Measurements from ENCODE around the gene RFTN1.

RFTN1 gene

DNA sequence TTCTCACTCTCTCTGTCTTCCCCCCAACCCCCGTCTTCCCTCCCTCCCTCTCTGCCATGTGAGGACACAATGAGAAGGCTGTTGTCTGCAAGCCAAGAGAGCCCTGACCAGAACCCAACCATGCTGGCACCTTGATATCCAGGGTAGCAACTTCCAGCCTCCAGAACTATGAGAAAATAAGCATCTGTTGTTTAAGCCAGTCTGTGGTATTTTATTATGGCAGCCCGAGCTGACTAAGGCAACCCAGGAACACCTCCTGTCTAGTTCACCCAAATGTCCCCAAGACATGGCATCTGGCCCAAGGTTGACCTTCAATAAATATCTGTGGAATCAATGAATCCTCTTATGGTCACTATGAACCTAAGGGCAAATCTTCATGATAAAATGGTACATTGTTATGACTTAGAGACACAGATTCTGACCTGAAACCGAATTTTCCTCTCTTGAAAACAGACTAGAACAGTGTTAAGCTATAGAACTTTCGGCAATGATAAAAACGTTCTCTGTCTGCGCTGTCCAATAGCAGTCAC, 26.5 kb downstream of the RFTN1 start:
- no peak for DNase-seq (ENCODE audit: low read depth)

DNA sequence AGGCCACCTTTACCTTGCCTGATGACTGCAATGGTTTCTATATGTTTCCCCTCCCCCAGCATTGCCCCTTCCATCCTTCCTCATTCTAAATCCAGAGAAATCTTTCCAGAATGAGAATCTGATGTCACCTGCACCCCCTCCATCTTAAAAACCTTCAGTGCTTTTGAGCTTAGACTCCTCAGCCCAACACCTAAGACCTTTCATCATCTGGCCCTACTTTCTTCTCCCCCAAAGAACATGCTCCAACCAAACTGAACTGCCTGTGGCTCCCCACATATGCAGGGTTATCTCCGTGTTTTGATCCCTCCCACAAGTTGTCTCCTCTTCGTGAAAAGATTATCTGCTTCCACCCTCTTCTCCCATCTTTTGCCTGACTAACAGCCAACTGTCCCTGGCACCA, 27.3 kb downstream of the RFTN1 start:
- no peak for DNase-seq (ENCODE audit: low read depth)

DNA sequence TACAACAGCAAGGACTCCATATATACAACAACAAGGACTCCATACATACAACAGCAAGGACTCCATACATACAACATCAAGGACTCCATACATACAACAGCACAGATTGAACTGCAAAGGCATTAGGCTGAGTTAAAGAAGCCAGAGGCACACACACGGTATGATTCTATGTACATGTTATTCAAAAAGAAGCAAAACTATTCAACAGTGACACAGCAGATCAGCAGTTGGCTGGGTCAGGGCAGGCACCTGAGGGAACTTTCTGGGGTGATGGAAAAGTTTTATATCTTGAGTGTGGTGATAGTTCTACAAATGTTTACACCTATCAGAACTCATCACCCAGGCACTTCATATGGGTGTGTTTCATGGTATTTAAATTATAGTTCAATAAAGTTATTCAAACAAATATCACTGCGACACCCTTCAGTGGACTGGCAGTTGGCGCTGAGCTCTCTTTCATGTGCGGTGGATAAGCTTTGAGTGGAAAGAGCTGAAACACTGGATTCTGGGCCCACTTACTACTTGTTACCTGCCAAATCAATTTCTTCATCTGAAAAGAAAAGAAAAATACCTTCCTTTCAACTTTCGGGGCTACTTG, 28.0 kb downstream of the RFTN1 start:
- DNase-seq (ENCODE audit: low read depth), result no peak

DNA sequence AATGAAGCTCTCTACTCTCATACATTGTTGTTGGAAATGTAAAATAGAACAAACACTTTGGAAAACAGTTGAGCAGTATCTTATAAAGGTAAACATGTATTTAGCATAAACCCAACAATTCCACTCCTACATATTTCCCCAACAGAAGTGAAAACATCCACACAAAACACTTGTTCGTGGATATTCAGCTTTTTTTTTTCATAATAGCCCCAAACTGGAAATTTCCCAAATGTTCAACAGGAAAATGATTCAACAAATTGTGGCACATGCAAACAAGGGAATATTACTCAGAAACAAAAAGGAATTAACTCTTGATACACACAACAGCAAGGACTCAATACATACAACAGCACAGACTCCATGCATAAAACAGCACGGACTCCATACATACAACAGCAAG, 28.5 kb downstream of the RFTN1 start:
- DNase-seq (ENCODE audit: low read depth), result no peak

DNA sequence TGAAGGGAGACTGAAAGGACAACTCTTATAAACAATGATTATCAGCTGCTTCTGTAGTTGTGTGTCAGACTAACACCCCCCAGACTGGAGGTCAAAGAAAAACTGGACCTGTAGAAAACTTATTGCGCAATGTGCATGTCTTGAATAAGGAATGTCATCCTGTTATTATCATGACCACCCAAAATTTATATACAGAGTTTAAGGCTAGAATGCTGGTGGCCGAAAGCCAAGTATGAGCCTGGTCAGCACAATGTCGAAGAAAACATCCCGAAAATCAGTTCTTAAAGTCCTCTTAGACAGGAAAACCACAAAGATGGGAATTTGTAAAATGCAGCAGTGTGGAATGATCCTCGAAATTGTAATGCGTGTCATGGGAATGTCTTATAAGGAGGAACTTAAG, 29.3 kb downstream of the RFTN1 start:
- peak; percentile 97 for DNase-seq (ENCODE audit: low read depth)

DNA sequence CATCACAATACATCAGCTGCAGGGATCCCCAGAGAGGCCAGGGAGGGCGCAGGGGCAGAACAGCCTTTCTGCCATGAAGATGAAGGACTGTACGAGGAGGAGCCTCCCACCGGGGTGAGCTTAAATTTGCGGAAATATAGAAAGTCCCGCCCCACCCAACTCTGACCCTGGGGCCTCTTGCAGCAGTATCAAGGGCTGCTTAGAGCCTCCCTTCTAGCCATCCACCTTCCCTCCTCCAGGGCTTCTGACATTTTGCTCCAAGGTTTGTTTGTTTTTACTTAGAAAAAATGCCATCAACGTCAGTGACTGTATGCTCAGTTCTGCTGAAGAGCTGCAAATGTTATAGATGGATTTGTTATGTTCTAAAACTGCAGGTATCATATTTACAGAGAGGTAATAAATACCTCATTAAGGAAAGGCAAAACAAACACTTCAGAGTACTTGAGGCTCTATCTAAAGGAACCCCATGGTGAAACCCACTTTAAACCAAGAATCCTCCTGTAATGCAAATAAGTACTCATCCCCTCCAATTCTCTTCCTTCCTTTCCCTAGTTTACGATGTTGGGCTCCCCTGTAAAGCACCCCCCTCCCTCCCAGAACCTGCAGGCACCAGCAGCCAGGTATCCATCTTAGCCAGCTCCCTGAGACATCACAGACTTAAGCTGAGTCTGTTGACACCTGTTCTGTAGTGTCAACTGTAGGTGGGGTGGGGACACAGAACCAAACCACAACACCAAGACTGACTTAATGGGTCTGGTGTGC, 30.5 kb downstream of the RFTN1 start:
- DNase-seq (ENCODE audit: low read depth), result no peak

DNA sequence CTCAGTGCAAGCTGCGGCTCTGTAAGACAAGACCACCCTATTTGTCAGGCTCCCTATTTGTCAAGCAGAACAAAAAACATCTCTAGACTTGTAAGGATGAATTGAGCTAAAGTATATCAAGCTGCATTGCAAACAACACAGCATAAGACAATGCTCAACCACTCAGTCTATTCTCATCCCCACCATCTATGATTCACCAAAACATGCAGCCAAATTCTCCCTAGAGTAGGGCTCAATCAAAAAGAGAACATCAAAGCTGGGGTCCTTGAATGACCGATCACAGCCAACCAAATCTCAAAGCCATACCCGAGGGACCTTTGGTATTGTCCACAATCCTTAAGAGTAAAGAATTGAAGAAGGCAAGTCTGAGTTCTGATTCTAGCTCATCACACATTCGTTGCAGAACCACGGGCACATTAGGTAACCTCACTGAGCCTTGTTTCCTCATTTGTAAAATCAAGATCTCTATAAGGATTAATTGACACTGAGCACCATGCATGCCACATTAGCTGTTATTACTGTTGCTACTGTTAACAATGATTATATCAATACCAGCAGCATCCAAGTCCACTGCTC, 31.2 kb downstream of the RFTN1 start:
- DNase-seq (ENCODE audit: low read depth), result no peak

DNA sequence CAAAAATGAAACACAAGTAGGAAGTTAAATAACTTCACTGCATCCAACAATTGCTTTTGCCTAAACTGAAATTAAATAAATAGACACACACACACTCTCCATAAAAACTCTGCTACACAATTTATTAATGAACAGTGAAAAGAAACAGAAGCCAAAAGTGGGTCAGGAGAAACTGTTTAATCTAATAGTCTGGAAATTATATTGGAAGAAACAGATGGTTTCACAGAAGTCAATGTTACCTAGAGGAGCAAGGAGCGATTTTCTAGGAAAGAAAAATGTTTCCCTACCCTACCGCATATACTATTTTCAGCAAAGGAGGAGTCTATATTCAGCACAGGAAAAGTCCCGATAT, 32.0 kb downstream of the RFTN1 start:
- DNase-seq (ENCODE audit: low read depth), result no peak

DNA sequence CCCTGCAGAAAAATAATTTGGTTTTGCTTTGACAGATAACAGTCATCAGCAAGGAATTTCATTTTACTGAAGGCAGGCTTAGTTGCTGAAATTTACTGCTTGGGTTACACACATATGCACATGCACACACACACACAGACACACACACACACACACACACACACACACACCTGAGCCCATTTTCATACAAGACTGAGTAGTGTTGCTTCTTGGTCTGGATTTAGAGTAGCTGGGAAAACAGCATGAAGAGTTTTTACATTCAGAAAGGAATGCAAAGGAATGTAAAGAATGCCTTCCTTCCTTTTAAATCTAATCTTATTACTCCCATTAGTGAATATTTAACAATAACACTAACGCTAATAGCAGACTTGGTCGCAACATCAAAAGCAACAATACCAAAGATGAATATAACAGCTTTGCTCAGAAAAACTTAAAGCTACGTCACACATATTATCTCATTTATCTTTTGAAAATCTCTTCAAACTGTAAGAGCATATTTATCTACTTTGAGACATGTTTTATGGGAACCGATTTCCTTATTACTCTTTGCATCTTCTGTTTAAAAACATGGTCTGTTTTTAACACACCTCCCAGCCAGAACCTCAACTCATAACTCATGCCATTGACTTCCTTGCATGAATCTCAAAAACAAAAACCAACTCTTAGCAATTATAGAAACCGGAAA, 32.5 kb downstream of the RFTN1 start:
- no peak for DNase-seq (ENCODE audit: low read depth)

DNA sequence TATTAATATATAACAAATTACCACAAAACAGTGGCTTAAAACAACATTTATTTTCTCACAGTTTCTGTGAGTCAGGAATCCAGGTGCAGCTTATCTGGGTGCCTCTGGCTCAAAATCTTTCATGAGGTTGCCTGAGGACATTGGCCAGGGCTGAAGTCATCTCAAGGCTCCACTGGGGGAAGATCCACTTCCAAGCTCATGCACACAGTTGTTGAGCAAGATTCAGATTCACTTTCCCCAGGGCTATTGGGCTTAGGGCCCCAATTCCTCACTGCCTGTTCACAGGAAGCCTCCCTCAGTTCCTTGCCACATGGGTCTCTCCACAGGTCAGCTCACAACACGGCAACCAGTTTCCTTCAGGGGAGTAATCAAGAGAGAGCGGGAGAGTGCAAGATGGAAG, 35.0 kb downstream of the RFTN1 start:
- DNase-seq (ENCODE audit: low read depth), result peak; percentile 57

DNA sequence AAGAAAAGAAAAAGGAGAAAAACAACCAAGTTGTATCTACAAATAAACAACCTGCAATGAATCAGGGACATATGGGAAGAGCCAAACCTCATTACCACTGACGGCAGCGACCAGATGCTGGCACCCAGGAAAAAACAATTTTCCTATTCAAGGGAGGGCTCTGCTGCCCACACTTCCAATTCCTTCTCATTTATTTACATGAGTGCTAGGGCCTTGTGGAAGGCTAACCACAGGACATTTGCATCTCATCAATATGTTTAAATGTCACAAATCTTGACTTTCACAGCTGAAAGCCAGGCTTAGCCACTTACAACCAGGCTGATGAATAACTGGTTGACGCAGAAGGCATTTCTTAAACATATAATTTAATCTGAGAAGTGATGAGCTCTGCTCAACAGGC, 36.0 kb downstream of the RFTN1 start:
- no peak for DNase-seq (ENCODE audit: low read depth)

DNA sequence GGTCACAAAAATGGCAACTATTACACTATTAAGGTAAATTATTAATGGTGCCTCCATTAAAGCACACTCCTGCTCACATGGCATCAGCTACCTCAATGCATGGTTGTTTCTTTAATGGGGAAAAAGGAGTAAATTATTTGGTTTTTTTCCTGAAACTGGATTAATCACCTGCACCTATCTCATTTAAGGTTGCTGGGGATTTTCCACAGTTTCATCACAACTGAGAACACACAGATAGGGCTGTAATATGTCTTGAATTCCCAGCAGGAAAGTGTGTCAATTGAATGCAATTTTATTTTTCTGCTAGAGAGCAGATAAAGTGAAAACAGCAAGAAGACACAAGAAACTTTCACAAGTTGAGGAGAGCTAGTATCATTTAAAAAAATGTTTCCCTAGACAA, 36.4 kb downstream of the RFTN1 start:
- no peak for DNase-seq (ENCODE audit: low read depth)

DNA sequence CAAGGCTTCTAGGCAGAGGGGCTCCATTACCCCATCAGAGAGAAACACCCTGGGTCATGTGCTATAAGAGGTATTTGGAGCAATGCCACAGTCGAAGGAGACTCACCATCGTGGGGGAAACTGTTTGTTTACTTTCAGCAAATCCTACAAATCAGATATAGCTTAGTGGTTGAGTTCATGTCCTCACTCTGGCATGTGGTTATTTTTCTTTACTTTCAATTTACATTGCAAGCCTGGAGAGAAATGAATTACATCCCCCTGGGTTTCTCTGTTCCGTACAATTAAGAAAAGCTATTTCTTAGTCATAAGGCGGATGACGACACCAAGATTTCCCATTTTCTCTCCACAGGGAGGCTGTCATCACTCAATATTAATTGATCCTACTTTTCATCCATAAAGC, 36.9 kb downstream of the RFTN1 start:
- peak; percentile 59 for DNase-seq (ENCODE audit: low read depth)

DNA sequence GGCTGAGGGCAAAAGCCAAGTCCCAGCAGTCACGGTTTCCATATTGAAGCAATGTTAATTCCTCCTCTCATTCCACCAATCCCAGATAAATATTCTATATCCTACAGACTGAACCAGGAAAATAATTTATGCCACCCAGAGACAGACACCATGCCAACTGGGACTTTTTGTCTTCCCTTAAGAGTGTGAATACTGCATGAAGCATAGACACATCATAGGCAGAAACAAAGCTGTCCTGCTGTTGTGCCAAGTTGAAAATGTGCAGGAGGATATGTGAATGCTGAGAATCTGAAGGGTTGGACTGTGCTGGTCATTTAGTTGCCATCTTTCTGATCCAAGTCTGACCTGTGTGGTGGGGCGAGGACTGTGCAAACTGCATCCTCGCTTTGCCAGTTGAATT, 37.7 kb downstream of the RFTN1 start:
- no peak for DNase-seq (ENCODE audit: low read depth)

DNA sequence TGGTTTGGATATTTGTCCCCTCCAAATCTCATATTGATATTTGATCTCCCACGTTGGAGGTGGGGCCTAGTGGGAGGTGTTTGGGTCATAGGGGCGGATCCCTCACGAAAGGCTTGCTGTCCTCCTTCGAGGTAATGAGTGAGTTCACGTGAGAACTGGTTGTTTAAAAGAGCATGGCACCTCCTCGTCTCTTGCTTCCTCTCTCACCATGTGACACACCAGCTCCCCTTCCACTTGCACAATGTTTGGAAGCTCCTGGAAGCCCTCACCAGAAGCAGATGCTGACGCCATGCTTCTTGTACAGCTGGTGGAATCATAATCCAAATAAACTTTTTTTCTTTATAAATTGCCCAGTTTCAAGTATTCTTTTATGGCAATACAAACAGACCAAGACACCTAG, 38.6 kb downstream of the RFTN1 start:
- DNase-seq (ENCODE audit: low read depth), result no peak

DNA sequence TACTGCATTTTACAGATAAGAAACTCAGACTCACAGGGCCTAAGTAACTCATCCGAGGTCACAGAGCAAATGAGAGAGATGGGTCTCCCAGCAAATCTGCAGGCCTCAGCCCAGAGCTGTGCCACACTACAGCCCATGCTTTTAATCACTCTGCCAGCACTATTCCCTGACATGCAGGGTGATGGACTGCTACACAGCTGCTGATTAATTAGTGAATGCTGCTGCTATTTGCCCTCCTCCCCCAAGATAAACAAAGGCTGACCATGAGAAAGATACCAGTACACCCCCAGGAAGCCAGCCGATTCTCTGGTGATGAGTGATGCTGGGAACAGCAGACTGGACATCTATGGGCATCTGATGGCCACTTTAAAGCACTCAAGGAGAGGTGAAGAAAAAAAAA, 39.3 kb downstream of the RFTN1 start:
- no peak for DNase-seq (ENCODE audit: low read depth)

DNA sequence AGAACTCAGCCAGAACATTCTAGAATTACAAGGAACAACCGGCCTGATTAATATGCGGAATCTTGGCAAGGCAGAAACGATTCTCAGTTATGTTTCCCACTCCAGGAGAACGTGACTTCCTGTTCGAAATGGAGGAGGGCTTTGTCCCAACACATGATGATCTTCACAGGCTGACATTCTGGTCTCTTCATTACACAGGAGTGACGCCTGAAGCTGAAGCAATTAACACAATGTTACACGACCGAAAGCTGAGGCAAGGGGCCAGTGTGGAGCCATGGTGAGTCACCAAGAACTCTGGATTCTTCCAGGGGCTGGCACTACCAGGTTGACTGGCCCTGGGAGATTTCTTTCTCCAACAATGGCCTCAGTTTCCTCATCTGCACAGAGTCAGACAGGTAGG, 40.9 kb downstream of the RFTN1 start:
- no peak for DNase-seq (ENCODE audit: low read depth)

DNA sequence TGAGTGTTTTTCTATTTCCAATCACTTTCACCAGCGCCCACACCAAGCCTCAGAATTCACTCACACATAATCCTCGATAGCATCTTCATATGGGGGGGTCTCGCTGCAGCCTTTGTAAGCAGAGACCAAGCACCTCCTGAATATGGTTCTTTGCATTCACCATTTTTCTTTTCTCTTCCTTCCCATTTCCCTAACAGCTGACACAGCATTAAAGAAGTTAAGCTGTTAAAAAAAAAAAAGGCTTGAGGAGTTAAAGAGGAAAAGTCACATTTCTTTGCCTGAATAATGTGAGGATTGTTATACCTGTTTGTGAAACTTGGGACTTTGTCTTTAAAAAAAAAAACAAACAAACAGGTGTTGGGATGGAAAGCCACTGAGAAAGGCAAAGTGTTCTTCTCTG, 41.6 kb downstream of the RFTN1 start:
- no peak for DNase-seq (ENCODE audit: low read depth)

DNA sequence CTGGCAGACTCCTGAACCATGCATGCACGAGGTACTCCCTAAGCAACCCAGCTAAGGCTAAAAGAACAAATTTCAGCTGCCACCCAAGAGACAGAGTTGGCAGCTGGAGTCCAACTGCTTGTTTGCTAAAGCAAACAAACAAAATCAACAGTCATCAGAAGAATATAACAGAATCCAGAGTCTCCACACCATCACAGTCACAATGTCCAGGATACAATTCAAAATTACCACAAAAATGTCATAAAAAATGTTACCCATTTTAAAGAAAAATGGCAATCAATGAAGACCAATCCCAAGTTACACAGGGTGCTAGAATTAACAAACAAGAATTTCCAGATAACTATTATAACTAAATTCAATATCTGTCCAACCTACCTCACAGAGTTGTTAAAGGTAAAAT, 42.9 kb downstream of the RFTN1 start:
- no peak for DNase-seq (ENCODE audit: low read depth)

DNA sequence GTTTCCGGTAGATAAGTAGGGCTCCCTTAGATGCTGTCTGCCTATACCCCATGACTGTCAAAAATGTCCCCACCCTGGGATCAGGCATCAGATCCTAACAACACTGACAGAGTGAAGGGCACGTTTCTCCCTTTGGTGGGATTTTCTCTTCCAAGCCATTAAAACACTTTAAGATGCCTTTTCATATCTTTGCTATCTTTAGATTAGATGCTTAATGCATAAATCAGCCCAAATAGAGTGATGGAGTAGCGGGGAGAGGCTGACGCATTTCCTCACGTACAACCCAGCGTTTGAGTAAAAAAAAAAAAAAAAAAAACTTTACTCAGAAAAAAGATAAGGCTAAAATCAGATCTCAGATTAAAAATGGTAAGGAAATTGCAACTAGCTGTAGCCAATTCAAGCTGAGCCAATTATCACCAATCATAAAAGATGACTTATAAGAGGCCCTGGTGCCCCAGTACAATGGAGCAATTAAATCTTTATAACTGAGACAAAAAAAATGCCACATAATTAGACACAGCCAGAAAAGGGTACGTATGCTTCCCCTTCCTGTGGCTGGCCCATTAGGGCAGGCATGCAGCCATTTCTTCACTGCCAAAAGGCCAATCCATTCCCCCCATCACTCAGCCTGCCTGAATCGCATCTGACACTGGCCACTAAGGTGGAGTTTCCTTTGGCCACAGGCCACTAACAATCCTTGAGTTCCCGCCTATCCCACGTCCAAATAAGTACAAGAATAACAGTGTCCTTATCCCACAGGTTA, 45.0 kb downstream of the RFTN1 start:
- DNase-seq (ENCODE audit: low read depth), result no peak

DNA sequence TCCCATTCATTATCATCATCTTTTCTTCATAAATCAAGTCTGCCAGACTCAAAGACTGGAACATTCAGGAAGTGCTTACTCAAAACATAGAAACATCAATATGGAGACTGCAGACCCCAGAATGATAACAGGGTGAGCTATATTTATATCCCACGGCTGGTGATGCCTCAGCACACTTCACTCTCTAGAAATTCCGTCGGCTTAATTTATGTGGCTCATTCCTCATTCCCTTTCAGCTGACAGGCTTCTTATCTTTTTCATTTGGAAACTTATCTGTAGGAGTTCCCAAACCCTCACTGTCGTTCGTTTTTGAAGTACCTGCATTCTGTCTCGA, 45.5 kb downstream of the RFTN1 start:
- DNase-seq (ENCODE audit: low read depth), result no peak

DNA sequence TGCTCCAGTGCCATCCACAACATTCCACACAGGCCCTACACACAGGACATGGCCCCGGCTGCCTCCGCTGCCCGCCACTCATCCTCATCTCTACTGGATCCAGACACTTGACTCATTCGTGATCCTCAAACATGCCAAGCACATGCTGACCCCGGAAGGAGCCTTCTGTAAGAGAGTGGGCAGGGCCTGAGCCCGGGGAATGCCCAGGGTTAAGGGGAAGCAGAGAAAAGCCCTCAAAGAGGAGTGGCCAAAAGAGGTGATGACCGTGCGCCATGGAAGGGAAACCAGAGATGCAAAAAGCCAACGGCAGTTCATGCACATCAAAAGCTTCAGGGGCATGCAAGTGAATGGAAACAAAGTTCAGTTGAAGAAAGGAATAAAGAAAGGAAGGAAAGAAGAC, 46.1 kb downstream of the RFTN1 start:
- DNase-seq (ENCODE audit: low read depth), result no peak

Data from GM04504 (cell line).